DND-41 (cell line): ENCODE results near the gene VWF.
"Not testable (repeated sequence)": the region's sequence is repeated elsewhere in the genome, so short reads cannot be mapped to it uniquely, and the experiment has no call there.

ENCODE experiments used
- EZH2 ChIP-seq: IDR thresholded peaks from 3 replicates; pipeline ENCODE4 v1.6.1; 2012; ENCODE audit warnings: borderline replicate concordance, low read depth, mild to moderate bottlenecking, moderate library complexity, low read length, inconsistent platforms; ENCODE audit not compliant: severe bottlenecking
- TF ChIP-seq, protein P1 (sequence below): IDR thresholded peaks from 2 replicates; pipeline ENCODE4 v1.5.1; 2012; ENCODE audit warnings: borderline replicate concordance, low read length, moderate library complexity, mild to moderate bottlenecking; ENCODE audit not compliant: poor library complexity, severe bottlenecking; ENCODE audit errors: extremely low read depth

DNA sequence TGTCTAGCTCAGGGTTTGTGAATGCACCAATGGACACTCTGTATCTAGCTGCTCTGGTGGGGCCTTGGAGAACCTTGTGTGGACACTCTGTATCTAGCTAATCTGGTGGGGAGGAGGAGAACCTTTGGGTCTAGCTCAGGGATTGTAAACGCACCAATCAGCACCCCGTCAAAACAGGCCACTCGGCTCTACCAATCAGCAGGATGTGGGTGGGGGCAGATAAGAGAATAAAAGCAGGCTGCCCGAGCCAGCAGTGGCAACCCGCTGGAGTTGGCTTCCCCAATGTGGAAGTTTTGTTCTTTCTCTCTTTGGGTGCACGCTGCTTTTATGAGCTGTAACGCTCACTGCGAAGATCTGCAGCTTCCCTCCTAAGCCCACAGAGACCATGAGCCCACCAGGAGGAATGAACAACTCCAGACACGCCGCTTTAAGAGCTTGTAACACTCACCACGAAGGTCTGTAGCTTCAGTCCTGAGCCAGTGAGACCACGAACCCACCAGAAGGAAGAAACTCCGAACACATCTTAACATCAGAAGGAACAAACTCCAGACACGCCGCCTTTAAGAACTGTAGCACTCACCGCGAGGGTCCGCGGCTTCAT is 35.7 kb upstream of the VWF start:
- TF ChIP-seq, protein P1, sequence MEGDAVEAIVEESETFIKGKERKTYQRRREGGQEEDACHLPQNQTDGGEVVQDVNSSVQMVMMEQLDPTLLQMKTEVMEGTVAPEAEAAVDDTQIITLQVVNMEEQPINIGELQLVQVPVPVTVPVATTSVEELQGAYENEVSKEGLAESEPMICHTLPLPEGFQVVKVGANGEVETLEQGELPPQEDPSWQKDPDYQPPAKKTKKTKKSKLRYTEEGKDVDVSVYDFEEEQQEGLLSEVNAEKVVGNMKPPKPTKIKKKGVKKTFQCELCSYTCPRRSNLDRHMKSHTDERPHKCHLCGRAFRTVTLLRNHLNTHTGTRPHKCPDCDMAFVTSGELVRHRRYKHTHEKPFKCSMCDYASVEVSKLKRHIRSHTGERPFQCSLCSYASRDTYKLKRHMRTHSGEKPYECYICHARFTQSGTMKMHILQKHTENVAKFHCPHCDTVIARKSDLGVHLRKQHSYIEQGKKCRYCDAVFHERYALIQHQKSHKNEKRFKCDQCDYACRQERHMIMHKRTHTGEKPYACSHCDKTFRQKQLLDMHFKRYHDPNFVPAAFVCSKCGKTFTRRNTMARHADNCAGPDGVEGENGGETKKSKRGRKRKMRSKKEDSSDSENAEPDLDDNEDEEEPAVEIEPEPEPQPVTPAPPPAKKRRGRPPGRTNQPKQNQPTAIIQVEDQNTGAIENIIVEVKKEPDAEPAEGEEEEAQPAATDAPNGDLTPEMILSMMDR: not testable (repeated sequence)
- not testable (repeated sequence) for TF ChIP-seq EZH2
